Cardiac fibroblast (primary cell): Measurements from ENCODE around the gene CAPN15.
"Not testable (repeated sequence)": the region's sequence is repeated elsewhere in the genome, so short reads cannot be mapped to it uniquely, and the experiment has no call there.

Experiments used
- DNase-seq, 2 donors: peaks; one replicate each; pipeline versions ENCODE4 v3.0.0 to v3.0.0-alpha.2; 2010; ENCODE audit warnings: low read depth in 2 of 2
- H3K4me3 ChIP-seq, 2 donors: replicated peaks in 1 of 2; 1 replicate in 1 of 2; 2 replicates in 1 of 2; pipeline ENCODE4 v1.5.1; 2011; ENCODE audit warnings: low read depth in 2 of 2, low read length in 2 of 2, mild to moderate bottlenecking in 2 of 2, moderate library complexity in 1 of 2
- CTCF ChIP-seq: IDR thresholded peaks from one replicate; pipeline ENCODE4 v1.5.1; 2011; ENCODE audit warnings: low read depth, mild to moderate bottlenecking, low read length, inconsistent platforms

The CAPN15 gene

GRCh38 chr16:593406-593805 lies 65.9 kb downstream of the CAPN15 start:
- no peak overlapping the region for H3K4me3 ChIP-seq
- no peak for DNase-seq
- no peak for TF ChIP-seq CTCF

- no peak for TF ChIP-seq CTCF
- no peak for DNase-seq
- no peak overlapping the region for H3K4me3 ChIP-seq
These were observed 66.3 kb downstream of the CAPN15 start for GRCh38 chr16:593807-594206.

- no peak for DNase-seq
- no peak overlapping the region for H3K4me3 ChIP-seq
- TF ChIP-seq CTCF, result no peak
These were observed 67.6 kb downstream of the CAPN15 start for GRCh38 chr16:595094-595528.

GRCh38 chr16:595942-596735 lies 68.6 kb downstream of the CAPN15 start:
- no peak overlapping the region for H3K4me3 ChIP-seq
- no peak for DNase-seq
- TF ChIP-seq CTCF, result no peak

- DNase-seq, result no peak
- no peak for TF ChIP-seq CTCF
- H3K4me3 ChIP-seq, result no peak overlapping the region
These were observed 69.2 kb downstream of the CAPN15 start for GRCh38 chr16:596736-597060.

- H3K4me3 ChIP-seq, DNase-seq: not testable (repeated sequence)
These were observed 70.1 kb downstream of the CAPN15 start for GRCh38 chr16:597655-598054.

GRCh38 chr16:598823-599739 lies 71.6 kb downstream of the CAPN15 start:
- DNase-seq, result no peak
- no peak for TF ChIP-seq CTCF
- H3K4me3 ChIP-seq, result no peak overlapping the region
